Stimulated activated naive CD4-positive, alpha-beta T cell (primary cell): ENCODE measurements around the gene MAMDC2.

Source experiments
- DNase-seq, 6 experiments: peaks; one replicate each; lab custom pipeline; 2025; lab: John Stamatoyannopoulos, UW

The MAMDC2 gene

GRCh38 chr9:70134360-70134759, 90.7 kb downstream of the MAMDC2 start:
- DNase-seq = no peak

DNA sequence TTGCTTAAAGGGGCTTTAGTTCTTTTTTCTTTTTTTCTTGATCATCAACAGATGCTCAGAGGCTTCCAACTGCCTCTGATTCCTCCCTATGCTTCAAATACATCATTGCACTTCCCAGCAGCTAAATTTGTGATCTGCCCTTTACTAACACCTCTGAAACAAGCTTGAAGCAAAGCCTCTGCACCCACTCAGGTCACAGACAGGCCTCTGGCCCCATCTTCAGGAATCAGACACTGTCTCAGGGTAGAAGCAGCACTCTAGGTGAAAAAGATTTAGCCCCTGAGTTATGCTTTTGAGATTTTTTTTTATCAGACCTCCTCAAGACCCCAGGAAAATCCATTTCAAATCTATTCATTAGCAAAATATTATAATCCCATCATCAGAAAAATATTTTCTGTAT, 91.5 kb downstream of the MAMDC2 start:
- no peak for DNase-seq

- no peak for DNase-seq
Observed at GRCh38 chr9:70136632-70137031, 93.0 kb downstream of the MAMDC2 start.

GRCh38 chr9:70137577-70137976, 93.9 kb downstream of the MAMDC2 start:
- DNase-seq = no peak

GRCh38 chr9:70142101-70142500, 98.5 kb downstream of the MAMDC2 start:
- no peak for DNase-seq

DNA sequence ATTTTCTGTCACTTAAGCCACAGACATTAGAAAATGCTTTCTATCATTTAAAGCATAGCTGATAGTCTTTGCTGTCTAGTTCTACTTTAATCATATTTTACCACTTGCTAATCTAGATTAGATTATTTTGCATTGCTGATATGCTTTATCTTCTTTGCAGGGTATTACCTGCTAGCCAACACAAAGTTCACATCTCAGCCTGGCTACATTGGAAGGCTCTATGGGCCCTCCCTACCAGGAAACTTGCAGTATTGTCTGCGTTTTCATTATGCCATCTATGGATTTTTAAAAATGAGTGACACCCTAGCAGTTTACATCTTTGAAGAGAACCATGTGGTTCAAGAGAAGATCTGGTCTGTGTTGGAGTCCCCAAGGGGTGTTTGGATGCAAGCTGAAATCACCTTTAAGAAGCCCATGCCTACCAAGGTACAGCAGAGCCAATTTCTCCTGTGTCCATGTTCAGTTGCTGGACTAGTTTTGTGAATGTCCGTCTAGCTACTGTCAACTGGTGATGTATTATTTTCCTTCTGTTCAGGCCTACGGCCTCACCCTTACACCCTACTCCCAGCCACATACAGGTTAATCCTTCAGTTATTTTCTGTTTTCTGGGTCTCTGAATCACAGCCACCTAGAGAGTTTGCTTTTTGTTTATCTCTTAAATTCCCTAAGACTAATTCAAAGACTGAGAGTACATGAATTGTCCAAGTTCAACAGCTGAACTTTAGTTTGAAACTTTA, 99.9 kb downstream of the MAMDC2 start:
- no peak for DNase-seq

- no peak for DNase-seq
Observed at GRCh38 chr9:70144131-70144503, 100.5 kb downstream of the MAMDC2 start.

DNA sequence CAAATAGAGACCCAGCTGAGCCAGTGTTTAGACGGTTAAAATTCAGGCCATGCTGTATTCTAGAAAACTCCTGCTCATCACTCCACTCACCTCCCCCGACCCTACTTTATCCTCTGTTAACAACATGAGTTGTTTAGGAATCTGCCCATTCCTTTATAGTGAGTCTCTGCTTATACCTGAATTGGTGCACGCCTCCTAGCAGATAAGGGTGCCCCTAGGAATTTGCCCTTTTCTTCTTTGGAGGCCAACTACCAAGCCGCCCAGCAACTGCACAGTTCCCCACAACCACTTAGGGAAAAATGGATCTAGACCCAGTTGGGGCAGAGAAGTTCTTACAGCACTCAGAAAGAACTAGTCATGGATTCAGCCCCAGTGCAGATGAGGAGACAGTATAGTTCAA, 102.3 kb downstream of the MAMDC2 start:
- DNase-seq = no peak

GRCh38 chr9:70147196-70147595, 103.5 kb downstream of the MAMDC2 start:
- no peak for DNase-seq

DNA sequence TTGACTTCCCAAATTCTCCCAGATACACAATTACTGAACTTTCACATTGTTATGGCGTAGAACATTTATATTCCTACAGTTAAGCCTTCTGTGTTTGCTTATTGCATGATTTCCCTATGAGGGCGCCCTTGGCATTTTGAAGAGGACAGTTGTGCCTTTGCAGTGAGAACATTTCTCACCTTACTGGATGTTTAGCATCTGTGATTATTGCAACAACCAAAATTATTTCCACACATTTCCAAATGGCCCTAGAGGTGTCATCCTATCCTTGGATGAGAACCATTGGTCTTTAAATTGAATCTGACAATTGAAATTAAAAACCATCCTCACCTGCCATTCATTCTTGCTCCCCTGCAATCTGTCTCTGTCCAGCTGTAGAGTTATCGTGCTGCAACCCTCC, 104.0 kb downstream of the MAMDC2 start:
- no peak for DNase-seq

DNA sequence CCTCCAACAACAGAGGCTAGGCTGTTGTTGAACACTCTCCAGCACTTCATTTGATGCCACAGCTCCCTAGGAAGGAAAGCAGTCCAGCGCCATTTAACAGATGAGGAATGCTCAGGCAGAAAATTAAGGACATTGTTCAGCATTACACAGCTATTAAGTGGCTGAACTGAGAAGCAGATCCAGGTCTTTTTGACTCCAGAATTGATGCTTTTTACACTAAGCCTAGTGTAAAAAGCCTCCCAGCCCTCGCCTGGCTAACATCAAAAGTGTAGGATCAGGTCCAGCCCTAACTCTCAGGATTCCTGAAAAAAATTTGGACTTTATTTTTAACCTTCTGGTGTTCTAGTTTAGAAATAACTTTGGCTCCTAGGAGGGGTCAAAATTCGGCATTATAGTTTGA, 108.7 kb downstream of the MAMDC2 start:
- DNase-seq = no peak

DNA sequence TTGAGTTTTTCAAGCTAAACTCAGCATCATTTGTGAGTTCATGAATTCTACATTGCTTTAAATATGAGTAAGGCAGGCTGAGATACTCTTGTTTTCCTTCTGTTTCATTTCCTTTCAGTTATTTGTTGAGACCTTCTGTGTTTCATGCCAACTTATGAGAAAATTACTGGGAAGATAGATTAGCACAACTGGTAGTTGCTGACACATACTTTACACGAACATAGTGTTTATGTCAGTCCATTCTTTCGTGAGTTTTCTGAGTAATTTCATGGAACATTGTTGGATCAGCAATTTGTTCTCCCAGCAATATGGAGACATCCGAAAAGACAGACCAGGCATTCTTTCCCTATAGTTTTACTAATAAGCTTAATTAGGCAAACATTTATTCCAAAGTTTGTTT, 113.1 kb downstream of the MAMDC2 start:
- no peak for DNase-seq

DNA sequence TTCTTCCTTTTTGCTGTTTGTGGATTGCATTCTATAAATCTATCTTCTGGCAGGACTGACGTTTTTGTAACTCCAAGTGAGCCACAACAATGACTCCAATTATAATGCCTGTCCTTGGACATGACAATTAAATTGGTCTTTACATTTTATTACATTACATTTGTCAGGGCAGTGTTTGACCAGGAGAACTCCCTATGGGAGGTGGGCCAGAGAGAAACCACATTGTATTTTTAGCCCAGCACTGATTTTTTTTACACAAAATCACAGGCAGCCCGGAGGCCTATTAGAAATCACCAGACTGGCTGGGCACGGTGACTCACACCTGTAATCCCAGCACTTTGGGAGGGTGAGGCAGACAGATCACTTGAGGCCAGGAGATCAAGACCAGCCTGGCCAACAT, 116.0 kb downstream of the MAMDC2 start:
- DNase-seq = no peak

DNA sequence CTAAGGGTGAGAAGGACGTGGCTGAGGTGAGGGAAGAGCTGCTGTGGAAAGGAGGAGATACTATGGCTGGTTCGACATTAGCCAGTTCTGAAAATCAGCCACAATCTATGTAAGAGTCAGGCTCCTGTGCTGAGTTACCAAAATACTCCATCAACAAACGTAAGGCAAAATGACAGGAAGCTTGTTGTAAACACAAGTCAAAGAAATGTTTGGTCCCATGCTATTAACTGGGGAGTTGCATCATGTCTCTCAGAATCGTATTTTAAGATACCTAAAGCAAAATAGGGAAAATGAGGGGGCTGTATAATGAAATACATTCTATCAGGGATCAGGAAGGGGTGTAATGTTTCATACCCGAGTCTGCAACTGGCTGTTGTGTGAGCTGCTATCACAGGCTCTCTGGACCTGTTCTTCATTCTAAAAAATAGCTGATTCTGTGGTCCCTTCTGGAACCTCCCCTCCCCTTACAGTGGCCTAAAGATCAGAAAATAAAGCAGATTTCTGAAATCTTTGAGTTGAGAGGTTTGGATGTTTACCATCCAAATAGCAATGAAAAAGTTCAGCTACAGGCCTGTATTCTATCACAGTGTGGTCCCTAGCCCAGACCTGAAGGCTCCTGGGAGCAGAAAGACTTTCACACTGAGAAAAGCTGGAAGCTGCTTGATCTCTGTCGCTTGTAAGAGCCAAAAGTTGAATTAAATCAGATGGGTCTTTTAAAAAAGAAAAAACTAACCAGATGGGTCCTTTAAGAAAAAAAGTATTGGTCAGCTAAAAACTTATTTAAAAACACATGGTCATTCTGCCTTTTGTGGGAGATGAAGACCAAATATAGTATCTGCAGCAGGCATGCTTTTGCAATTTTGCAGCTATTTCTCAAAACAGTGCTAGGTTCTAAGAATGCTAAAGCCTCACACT, 117.3 kb downstream of the MAMDC2 start:
- DNase-seq = no peak

DNA sequence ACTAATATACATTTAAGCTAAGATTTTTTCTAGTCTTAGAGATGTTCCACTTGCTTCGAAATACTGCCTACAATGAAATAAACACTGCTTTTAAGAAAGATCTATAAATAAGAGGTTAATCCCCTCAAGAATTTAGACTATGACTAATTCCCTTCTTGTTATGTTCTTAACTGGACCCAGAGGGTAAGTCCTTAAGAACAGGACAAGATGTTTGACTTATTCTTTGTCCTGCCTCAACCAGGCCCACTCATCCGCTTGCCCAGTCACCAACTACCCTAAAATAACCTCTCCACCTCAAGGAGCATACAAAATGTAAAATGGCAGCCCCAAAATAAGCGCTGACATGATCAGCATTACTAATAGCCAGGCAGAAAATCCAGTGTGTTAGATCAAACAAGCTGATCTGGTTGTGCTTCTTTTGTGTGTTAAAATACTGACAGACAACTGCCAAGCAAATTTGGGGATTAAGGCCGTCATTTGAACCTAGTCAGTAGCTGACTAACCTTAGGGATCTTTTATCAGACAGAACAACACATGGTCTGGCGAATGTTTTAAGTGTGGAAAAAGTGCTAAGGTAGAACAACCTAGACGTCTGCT, 121.5 kb downstream of the MAMDC2 start:
- DNase-seq = no peak

DNA sequence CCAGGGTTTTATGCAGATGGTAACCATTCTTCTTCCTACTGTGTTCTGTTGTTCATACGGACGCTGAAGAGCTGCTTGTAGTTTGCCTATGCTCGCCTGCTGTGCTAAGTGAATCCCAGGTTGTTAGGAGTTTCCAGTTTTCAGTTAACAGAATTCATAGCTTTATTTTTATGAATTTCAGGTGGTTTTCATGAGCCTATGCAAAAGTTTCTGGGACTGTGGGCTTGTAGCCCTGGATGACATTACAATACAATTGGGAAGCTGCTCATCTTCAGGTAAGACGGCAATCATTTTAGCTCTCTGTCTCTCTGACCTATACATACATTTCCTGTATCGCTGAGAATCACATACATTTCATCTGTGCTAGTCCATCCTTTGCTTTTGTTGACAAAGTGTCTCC, 124.9 kb downstream of the MAMDC2 start:
- DNase-seq = no peak

DNA sequence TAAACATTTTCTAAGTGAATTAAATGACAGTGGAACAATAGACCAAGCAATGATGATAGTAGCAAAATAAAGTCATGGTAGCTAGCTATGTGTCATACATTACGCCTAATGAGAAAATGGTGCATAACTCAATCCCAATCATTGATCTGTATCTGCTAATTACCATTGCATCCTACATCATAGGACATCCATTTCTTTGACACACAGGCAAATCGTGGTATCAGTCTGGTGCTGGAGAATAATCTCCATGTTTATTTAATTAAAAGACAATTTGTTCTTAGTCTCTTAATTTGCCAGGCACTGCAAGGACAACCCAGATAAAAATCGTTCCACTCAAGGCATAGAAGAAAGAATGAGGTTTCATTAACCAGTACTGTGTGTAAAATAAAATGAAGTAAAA, 125.6 kb downstream of the MAMDC2 start:
- DNase-seq = no peak

DNA sequence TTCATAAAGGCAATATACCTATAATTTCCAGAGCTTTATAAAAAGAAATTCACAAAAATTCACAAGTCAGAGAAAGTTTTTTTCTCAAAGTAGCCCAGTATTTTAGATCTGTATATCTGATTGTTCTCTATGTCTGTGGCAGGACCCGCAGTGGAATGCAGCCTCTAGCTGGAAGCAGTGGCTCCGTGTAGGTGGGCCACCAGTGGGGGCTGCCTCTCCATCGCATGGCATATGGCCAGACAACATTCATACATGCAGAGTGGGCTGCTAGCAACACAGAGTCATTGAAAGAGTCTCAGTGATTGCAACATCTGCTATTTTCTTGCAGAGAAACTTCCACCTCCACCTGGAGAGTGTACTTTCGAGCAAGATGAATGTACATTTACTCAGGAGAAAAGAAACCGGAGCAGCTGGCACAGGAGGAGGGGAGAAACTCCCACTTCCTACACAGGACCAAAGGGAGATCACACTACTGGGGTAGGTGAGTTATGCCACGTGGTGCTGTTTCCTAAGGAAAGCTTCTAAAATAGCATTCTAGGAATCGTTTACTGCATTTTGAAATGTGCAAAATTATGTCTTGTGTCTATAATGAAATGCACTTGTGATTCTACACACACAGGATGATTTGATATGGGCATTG, 126.6 kb downstream of the MAMDC2 start:
- DNase-seq = no peak

DNA sequence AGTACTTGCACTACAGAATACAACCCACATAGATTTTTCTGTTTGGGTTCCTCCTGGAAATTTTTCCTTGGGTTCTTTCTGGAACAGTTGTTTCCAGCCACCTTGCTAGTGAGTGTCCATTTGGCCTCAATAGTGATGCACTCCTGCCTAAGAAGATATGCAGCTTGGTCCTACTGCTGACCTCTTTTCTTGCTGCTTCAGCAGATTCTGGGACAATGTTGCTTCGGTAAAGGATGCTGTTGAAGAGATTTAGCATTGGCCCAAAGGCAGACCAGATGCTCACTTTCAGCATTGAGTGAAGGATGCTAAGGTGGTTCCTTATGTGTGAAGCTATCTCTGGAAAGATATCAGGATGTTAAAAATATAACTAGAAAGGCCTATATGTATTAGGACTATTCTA, 128.9 kb downstream of the MAMDC2 start:
- no peak for DNase-seq

DNA sequence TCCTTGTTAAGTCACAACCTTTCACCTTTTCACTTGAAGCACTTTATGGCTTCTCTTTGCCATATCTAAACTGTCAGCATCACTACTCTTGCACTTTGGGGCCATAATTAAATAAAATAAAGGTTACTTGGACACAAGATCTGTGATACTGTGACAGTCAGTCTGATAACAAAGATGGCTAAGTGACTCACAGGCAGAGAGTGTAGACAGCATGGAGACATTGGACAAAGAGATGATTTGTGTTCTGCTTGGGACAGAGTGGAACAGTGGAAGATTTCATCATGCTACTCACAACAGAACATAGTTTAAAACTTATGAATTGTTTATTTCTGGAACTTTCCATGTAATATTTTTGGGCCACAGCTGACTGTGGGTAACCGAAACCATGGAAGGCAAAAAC, 133.5 kb downstream of the MAMDC2 start:
- DNase-seq = no peak

GRCh38 chr9:70192707-70193106, 149.1 kb downstream of the MAMDC2 start:
- no peak for DNase-seq

- DNase-seq = no peak
Observed at GRCh38 chr9:70195456-70195855, 151.8 kb downstream of the MAMDC2 start.
